Right lobe of liver (tissue), 4 donors: Measurements from ENCODE around the gene MYRF.

Source experiments
- CTCF ChIP-seq, 4 donors: fragments of 200-600 bp in 3 of 4; fragments of 450-650 bp in 1 of 4; IDR thresholded peaks; one replicate each; pipeline versions ENCODE4 v1.5.1 to v1.8.0; 2016 to 2022; ENCODE audit warnings: antibody characterized with exemption in 4 of 4, mild to moderate bottlenecking in 2 of 4
- POLR2A ChIP-seq: fragments of 450-650 bp; IDR thresholded peaks from one replicate; pipeline ENCODE4 v1.6.1; 2017; ENCODE audit warnings: antibody characterized with exemption, mild to moderate bottlenecking
- donor health status: DM: no; HTN: no; CAD: no.
- donor health status: DM: no; HTN: no; CAD: no.
- donor health status: DM: no; HTN: yes; CAD: no.

- TF ChIP-seq CTCF (IDR thresholded peaks at IDR 0.05) = no peak
- no peak for TF ChIP-seq POLR2A
These were observed 7.8 kb upstream of the MYRF start for GRCh38 chr11:61744609-61745156.
